Measurements from ENCODE around the gene TAAR1. TPM values are rescaled to one million over a fixed set of nuclear protein-coding genes. Genes with fewer than 3 reads are reported as not detected.

TAAR1 gene
- total and polyA plus RNA-seq, 10 of the 15 experiments (the other 5 are each of a cell fraction or from before 2014, with no cell fraction given): not detected

GRCh38 chr6:132675749-132676148, 16.8 kb upstream of the TAAR1 start (continued):
- TF ChIP-seq ATF2 (IDR thresholded peaks at IDR 0.05; ENCODE audit: low read length): no peak
- no peak for TF ChIP-seq FOS (IDR thresholded peaks at IDR 0.05; ENCODE audit: borderline replicate concordance, extremely low read depth, insufficient read length)
- no peak for TF ChIP-seq KLF5 (IDR thresholded peaks at IDR 0.05; ENCODE audit: partially characterized antibody)
- no peak for TF ChIP-seq CHD1 (IDR thresholded peaks at IDR 0.05; ENCODE audit: low read depth, low read length)
- no peak for TF ChIP-seq POLR2A (IDR thresholded peaks at IDR 0.05; ENCODE audit: low read depth, low read length)

- Histone ChIP-seq H3K27ac (ENCODE audit: control insufficient read depth, insufficient read depth) (no peak overlapping the region), H3K4me2 (ENCODE audit: control insufficient read depth, insufficient read depth) (no peak overlapping the region), H2AFZ (ENCODE audit: control insufficient read depth, low read depth, low read length) (no peak overlapping the region), H3K27me3 (replicated peaks in 1 of 2; ENCODE audit: control insufficient read depth in 2 of 2, insufficient read depth in 2 of 2, low read length in 1 of 2) (no peaks in the 10 kb centered on the region), H4K20me1 (ENCODE audit: control insufficient read depth, insufficient read depth) (no peaks in the 10 kb centered on the region), H3K79me2 (ENCODE audit: control insufficient read depth, insufficient read depth, low read length) (no peaks in the 10 kb centered on the region), H3K9ac (ENCODE audit: control insufficient read depth, insufficient read depth, low read length) (no peak overlapping the region), H3K4me1 (ENCODE audit: control insufficient read depth, insufficient read depth, low read length) (no peaks in the 10 kb centered on the region), H3K36me3 (ENCODE audit: control insufficient read depth in 2 of 2, insufficient read depth in 2 of 2, low read length in 1 of 2) (no peaks in the 10 kb centered on the region), H3K9me3 (replicated peaks; ENCODE audit: control insufficient read depth, insufficient read depth, low read length) (no peaks in the 10 kb centered on the region), H3K4me3 (no peak overlapping the region)
- WGBS (ENCODE audit: insufficient coverage, insufficient replicate concordance, low lambda C conversion rate, missing lambda C conversion rate): 48% methylated on average over 3 of the region's 3 CpGs
- TF ChIP-seq RFX5 (IDR thresholded peaks at IDR 0.05; ENCODE audit: low read depth, low read length) (no peak), ESRRA (IDR thresholded peaks at IDR 0.05; ENCODE audit: low read length) (no peak), CREB1 (IDR thresholded peaks at IDR 0.05; ENCODE audit: low read depth) (no peak), FOS (IDR thresholded peaks at IDR 0.05; ENCODE audit: borderline replicate concordance, extremely low read depth, insufficient read length) (no peak), SMC3 (IDR thresholded peaks at IDR 0.05; ENCODE audit: borderline replicate concordance, low read length) (no peak), SMARCA5 (IDR thresholded peaks at IDR 0.05) (no peak), NFXL1 (IDR thresholded peaks at IDR 0.05; ENCODE audit: borderline replicate concordance) (no peak), SMAD1 (IDR thresholded peaks at IDR 0.05; ENCODE audit: low read depth, partially characterized antibody) (no peak), IRF5 (IDR thresholded peaks at IDR 0.05; ENCODE audit: borderline replicate concordance) (no peak), CHD1 (IDR thresholded peaks at IDR 0.05; ENCODE audit: low read depth, low read length) (no peak), SUPT20H (IDR thresholded peaks at IDR 0.05; ENCODE audit: borderline replicate concordance, control insufficient read depth, low read depth, low read length) (no peak)
- ChIA-PET CTCF (no interaction called here), POLR2A (no interaction called here), SMC1A (ENCODE audit: uncharacterized antibody, unreplicated experiment) (no interaction called here), RAD21 (ENCODE audit: unreplicated experiment) (no interaction called here)
- in situ Hi-C loops (cut with MboI) (no loop called here), intact Hi-C loops (cut with micrococcal nuclease; ENCODE audit: unreplicated experiment) (loop anchor here (10.0 kb wide), 1 partner anchor 280 kb away; no protein-coding TSS in a partner anchor)
- BruUV-seq (replicated peaks): no TSS peak
- FAIRE-seq (no peak), ATAC-seq (no peak), DNase-seq (ENCODE audit: low read depth, low spot score) (no peak)
These were observed 16.0 kb upstream of the TAAR1 start for GRCh38 chr6:132675002-132675401.
